SK-MEL-5 (cell line): ENCODE measurements around the gene BEGAIN. TPM values are rescaled to one million over a fixed set of nuclear protein-coding genes. Genes with fewer than 3 reads are reported as not detected.

Experiments
- DNase-seq: peaks from one replicate; pipeline ENCODE4 v3.0.0-alpha.2; 2016; ENCODE audit warnings: low read depth, low spot score
- in situ Hi-C: cut with HindIII; loops from 2 replicates; pipeline ENCODE4 v1.10.0; 2016; ENCODE audit warnings: low sequenced_read_pairs, high pct_unique_total_duplicates, low pct_unique_long_range_greater_than_20kb
- total RNA-seq: library from RNA; depleted of rRNA; stranded (reverse); fragments of >200 nt; shearing (Covaris generic); gene quantifications from 2 replicates; pipeline ENCODE4 v1.2.3, GENCODE V29; 2014

The BEGAIN gene
- total RNA-seq, 1 experiment from 2014 or later: 10.0 TPM

DNA sequence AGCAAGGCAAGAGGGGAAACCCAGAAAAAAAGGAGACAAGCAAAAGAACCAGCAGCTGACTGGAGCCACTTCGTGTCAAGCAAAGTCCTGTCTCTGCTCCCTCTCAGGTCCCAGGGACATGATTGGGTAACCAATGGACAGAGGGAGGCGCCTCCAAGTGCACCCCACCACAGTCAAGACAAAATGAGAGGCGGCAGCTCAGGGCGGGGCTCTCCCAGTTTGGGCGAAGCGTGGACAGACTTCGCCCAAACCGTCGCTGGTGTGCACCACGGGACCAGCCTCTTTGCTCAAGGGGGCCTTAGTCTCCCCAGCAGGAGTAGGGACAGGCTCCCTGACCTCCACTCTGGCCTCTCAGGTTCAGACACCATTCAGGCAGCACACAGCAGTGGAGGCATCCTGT lies 1.5 kb upstream of the BEGAIN start:
- in situ Hi-C loops: no loop called here
- DNase-seq: no peak

DNA sequence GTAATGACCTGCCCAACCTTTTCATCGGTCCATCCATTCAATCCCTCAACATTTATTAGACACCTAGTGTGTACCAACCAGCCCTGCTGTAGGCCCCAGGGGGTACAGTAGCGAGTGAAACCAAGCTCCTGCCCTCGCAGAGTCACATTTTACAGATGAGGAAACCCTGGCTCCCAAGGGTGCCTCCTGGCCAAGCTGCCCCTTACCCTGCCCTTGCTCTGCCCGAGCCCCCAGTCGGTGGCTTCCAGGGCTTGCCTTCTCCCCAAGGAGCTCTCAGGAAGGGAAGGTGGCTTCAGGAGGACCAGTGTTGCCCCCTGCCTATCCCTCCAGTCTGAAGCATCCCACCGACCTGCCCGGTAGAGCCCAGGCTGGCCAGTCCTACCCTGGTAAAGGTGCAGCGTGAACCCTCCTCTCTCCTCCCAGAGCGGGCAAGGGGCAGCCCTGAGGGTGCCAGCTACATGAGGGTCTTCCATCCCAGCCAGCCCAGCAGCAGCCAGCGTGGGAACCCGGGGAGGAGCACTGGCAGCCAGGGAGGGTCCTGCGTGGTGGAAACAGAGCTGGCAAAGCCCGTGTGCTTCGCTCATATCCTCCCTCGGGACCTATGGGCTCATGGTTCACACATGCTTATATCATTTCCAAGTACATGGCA lies 670 bp upstream of the BEGAIN start:
- no peak for DNase-seq
- in situ Hi-C loops: no loop called here

DNA sequence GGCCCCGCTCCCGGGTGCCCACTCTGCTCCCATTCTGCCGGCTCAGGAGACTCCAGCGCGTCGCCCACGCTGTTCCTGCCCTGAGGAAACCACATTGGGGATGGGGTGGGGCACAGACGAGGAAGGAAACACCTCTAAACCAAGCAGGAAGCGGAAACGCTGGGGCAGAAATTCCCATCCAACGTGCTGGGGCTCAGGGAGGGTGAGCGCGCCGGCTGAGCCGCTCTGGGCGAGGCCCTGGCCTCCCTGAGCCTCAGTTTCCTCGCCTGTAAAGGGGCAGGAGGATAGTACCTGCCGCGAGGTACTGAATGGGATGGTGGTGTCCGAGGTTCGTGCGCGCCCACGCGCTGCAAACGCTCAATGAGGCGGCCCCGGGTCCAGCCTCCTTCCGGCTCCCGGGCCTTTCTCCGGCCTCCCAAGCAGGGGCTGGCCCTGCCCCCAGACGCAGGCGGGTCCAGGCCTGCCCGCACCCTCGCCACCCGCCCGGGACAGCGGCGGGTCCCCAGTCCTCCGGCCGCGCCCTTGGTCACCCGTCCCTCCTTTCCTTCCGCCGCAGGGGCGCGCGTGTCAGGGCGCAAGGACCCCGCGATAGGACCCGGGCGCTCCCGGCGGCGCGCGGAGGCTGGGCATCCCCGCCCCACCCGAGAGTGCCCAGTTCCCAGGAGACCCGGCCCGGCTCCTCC lies 673 bp downstream of the BEGAIN start:
- peak; percentile 21 for DNase-seq
- in situ Hi-C loops: no loop called here

DNA sequence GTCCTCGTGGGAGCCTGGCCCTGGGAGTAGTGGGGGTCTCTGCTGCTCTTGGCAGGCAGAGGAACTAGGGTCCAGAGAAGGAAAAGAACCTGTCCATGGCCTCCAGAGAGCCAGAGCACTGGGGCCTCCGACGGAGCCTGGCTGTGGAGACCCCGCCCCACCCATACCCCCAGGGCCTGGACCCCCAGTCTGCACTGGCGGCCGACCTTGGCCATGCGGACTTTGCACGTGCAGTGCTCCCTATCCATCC lies 1.1 kb downstream of the BEGAIN start:
- in situ Hi-C loops: no loop called here
- DNase-seq: no peak

DNA sequence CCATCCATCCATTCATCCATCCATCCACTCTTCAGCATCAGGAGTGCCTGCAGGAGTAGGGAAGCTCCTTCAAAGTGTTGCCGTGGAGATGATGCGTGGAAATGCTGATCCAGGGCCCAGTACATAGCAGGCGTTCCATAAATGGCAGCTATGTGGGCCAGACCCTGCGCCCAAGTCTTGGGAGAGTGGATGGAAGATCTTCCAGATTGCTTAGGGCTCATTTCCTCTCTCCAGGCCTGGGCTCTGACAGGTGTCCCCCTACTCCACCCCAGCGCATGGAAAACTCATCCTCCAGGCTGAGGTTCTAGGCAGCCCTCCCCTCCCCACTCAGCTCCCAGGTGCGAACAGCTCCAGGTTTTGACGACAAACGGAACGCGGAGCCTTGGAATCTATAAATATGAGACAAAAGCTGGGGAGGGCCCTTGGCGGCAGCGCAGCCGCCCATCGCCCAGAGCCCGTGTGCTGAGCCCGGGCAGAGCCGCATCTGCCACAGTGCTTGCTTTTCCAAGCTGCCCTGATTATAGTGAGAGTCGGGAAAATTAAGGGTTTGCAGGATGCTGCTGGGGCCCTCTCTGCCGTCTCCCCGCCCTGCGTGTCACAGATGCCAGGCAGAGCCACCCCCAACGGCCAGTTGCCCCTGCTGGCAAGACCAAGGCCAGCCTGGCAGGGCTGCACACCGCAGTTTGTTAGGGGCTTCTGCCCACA lies 1.6 kb downstream of the BEGAIN start:
- in situ Hi-C loops: no loop called here
- DNase-seq: no peak

DNA sequence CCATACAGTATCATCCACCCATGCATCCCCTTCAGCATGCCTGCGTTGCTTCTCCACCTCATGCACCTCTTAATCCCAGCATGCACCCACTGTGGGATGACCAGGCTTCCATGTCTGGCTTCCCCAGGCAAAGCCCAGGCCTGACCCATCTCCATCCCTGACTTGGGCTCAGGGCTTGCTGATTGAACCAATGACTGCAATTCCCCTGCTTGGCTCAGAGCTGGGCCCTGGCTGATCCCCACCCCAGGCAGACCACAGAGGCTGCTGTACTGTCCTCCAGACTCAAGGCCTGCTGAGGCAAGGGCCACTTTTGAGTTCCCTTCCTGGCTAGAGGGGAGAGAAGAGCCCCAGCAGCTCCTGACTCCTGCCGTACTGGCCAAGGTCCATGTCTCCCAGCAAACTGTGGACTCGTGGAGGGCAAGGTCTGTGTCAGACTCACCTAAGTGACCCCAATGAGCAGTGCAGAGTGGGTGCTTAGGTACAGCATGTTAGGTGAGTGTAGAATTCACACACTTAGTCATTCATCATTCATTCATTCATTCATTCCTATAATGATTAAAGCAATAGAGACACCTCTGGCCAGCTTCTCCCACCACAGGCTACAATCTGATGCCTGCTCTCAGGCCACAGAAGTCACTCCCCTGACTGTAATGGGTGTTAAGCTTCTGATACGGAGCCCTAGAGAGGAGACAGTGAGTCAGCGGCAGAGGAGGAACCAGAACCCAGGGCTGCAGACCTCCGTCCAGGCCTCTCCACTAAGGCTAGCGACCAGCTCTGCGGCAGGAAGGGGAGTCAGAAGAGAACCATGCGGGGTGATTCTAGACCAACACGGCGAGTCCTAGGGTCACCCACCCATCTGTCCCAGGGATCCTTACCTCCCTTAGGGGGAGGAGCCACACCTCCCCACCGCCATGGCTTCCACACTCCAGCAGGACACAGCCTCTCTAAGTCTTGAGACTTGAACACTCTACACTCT lies 2.9 kb downstream of the BEGAIN start:
- no peak for DNase-seq
- in situ Hi-C loops: no loop called here

DNA sequence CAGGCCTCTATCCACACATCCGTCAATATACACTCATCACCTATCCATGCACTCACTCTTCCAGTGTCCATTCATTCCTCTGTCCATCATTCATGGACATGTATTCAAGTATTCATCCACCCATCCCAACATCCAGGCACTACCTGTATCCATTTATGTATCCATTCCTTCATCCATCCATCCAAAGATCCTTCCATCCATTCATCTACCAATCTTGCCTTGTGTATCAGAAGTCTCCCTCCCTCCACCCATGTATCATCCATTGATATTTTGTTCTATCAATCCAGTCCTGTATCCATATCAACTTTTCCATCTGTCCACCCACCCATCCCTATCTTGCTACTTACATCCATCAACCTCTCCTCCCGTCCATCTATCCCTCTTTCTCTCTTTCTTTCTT lies 4.0 kb downstream of the BEGAIN start:
- in situ Hi-C loops: no loop called here

DNA sequence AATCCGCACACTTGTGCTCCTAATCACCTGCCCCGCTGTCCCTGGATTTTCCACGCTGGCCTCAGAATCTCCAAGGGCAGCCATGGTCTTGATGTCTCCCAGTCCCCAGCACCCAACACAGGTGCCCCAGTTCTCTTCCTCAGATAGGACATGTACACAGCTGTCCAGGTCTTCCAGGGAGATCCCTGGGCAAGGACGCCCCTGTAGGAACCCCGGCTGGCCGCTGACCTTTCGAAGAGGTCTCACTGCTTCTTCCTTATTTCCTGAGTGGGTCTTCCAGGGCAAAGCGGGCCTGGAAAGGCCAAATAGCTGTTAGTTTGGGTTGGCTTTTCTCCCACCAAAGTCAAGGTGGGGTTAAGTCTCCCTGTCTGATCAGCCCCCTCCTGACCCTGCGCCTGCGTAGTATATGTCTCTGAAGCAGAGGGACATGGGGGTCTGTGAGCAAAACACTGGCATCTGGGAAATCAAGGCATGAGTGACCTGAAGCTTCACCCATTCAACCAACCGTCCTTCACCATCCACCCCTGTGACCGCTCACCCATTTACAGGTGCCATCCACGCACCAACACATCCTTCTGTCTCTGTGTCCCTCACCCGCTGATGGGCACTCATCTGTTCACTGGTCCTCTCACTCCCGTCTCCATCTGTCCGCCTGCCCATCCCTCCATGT lies 4.6 kb downstream of the BEGAIN start:
- no peak for DNase-seq

More for the DNA sequence above, 4.0 kb downstream of the BEGAIN start:
- DNase-seq: no peak

DNA sequence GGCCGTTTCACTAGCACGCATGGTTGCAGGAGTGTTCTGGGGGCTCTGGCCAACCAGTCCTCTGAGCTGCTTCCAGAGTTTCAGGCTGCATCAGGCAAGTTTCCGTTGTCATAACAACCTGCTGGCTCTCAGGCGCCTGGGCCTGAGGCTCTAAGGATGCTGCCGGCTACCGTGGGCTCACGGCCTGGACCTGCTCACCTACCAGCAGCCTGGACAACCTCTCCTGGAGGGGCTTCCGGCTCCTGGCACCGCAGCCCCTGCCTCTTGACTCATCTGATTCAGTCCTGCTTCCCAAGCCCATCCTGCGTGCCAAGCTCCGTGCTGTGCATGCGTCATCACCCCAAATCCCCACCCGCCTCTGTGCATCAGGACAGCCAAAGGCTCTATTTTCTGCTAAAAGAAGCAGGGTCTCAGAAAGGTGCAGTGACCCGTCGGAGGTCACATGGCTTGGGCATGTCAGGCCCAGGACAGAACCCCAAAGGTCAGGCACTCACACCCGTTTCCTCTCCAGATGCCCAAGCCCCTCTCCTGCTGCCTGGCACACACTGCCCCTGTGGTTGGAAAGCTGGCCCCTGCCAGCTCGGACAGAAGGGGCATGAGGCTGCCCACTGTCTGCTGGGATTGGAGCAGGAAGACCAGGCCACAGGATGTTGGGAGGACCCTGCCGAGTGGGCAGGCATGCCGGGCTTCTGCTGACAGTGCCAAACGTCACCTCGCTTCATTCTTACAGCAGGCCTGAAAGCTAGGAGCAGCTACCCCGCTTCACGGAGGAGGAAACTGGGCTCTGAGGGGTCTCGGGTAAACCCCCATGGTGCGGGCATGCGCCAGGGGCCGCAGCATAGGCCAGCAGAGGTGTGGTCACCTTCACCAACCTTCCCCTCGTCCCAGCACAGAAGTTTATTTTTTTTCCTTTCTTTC lies 5.7 kb downstream of the BEGAIN start:
- in situ Hi-C loops: no loop called here
- no peak for DNase-seq

More for the DNA sequence above, 4.6 kb downstream of the BEGAIN start:
- in situ Hi-C loops: no loop called here

DNA sequence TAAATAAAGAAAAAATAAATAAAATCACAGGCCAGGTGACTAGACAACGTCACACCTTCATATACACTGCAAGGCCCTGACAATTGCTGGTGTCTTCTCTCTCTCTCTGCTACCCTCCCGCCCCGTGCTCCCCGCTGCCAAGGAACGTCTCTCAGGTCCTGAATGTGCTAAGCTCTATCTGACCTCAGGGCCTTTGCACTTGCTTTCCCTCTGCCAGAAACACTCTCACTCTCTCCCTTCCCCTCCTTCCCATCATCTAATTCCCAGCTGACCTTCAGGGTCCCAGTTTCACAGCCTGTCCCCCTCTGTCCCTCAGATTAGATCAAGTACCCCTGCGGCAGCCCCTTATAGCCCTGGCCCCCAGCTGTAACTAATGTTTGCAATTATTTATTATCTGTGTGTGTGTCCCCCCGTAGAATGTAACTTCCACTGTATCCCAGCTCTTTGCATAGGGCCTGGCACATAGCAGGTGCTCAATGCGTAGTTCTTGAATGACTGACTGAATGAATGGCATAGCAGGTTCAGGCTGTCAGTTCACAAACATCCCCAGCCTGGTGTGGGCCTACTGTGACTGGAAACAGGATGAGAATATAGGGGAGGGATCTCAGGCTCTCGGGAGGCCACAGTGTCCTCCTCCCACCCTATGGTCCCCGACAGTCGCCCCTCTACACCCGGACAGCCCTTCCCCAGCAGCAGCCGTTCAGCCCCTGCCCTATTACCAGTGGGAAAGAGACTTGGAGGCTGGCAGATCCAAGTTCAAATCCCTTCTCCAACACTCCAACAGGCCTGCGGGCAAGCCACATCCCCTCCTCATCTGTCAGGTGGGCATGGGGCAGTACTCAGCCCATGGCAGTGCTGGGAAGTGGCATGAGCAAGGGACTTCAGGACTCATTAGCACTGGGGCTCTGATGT lies 6.6 kb downstream of the BEGAIN start:
- in situ Hi-C loops: no loop called here

DNA sequence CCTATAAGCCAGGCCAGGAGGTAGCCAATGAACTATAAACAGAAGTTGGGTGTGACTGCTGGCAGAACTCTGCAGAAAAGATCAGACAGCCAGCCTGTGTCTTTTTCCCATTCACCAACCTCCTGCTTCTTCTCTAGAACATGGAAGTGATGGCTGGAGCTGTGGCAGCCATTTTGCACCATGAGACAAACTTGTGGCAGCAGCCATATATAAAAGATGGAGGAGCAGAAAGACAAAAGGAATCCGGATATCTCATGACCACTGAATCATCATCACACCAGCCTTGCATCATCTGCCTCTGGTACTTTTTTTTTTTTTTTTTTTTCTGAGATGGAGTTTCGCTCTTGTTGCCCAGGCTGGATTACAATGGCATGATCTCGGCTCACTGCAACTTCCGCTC lies 8.7 kb downstream of the BEGAIN start:
- in situ Hi-C loops: no loop called here
- peak; percentile 23 for DNase-seq

More for the DNA sequence above, 6.6 kb downstream of the BEGAIN start:
- no peak for DNase-seq

DNA sequence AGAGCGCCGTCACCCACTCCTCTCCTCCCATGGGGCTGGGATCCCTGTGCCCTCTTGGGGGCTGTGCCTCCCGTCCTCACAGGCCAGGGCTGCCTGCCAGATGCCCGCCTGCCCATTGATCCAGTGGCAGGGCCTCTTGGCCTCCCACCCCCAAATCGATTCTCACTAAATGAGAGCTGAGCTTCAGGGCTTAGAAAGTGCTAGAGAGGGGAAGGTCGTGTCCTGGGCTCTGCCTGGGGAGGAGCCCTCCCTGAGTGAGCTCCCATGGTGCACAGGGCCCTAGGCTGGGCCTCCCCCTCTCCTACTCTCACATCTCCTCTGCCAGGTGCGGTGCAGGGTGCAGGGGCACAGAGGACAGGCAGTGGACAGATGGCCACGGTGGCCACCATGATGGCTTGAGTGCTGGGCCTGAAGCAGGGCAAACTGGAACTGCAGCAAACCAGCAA lies 9.2 kb downstream of the BEGAIN start:
- in situ Hi-C loops: no loop called here
- DNase-seq: no peak

DNA sequence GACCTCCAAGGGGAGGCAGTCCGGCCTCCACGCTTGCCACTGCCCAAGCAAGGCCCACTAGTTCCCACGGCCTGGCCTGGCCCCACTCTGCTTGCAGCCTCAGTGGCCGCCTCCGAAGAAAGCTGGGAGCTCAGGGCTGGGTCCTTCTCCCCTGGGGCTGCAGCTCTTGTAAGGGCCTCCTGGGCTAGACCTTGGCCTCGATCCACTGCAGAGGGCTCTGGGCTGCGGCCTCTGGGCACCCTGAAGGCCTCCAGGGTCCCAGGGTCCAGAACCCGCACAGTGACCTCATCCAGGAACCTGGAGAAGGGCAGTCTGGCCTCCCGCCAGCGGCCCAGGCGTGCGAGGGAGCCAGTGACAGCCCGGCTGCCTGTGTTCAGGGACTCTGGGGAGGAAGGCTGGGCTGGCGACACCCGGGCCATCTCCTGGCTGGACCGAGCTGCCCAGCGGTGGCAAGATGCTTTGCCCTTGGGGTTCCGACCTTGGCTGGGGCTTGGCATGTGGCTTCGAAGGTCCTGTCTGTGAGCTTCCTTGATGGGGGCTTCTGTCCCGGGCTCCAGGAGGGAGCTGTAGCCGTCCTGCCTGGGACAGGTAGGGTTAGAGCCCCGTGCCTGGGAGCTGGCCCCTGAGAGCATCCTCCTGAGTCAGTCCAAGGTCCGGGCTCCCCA lies 9.8 kb downstream of the BEGAIN start:
- no peak for DNase-seq
- in situ Hi-C loops: no loop called here

DNA sequence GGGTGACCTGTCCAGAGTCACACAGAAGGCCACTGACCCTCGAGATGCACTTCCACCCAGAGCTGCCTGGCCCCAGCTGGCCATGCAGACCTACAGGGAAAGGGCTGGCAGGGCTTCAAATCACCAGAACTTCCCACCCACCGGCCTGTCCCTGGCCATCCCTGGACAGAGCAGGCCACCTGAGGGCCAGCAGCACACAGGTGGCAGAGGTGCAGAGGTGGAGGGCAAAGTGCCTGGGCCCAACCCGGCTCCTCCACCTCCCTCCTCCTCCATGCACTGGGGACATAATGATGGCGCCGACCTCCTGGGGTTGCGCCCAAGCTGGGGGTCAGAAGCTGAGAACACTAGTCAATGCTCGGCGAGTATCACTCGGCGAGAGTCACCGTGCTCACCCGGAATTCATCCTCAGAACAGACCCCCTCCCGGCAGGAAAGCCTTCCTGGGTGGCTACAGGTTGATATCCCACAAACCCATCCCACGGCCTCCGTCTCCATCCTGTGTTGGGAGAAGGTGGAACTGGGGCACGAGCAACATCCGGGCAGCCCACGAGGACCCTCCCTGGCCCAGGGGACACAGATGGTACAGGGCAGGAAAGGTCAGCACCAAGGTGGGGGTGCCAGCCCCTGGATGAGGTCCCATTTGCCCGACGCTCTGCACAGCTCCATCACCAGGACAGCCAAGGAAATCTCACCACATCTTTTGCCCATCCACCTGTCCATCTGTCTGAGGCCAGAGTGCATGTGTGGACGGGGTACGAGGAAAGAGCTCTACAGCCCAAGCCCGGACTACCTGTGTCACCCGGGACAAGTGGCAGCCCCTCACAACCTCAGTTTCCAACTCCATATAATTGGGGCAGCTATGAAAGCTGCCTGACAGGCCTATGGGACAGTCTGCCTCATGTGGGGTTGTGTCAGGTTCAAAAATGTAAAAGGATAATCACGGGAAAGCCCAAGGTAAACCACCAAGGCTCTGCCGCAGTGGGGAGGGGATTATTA lies 10.8 kb downstream of the BEGAIN start:
- no peak for DNase-seq
- in situ Hi-C loops: no loop called here
